ENCODE results near the gene FAM76B. TPM values are rescaled to one million over a fixed set of nuclear protein-coding genes. Genes with fewer than 3 reads are reported as not detected.

The FAM76B gene
- polyA plus RNA-seq, 3 donors: 7.8 to 46.6 (median 8.2) TPM

GRCh38 chr11:95835351-95835750, 45.8 kb upstream of the FAM76B start:
- no peaks in the 10 kb centered on the region for H4K20me1 ChIP-seq (ENCODE audit: insufficient read depth, low read length)
- WGBS (ENCODE audit: insufficient coverage): no CpG with 5 or more reads among the region's 3 CpGs
- no peaks in the 10 kb centered on the region for H3K9me3 ChIP-seq (replicated peaks in 1 of 2; ENCODE audit: control insufficient read depth in 1 of 2, insufficient read depth in 1 of 2, low read length in 2 of 2)
- no peak overlapping the region for H3K4me3 ChIP-seq (replicated peaks in 1 of 3; ENCODE audit: low read depth in 2 of 3, low read length in 3 of 3)
- DNase-seq: no peak
- TF ChIP-seq CTCF (IDR thresholded peaks at IDR 0.05): no peak
- H3K27me3 Mint-ChIP-seq (ENCODE audit: low read depth in 3 of 3): no peaks in the 10 kb centered on the region
- no peak overlapping the region for H3K27ac Mint-ChIP-seq
- no peak overlapping the region for H2AFZ ChIP-seq (ENCODE audit: insufficient read depth, low read depth, low read length, poor library complexity, severe bottlenecking)
- intact Hi-C loops (cut with micrococcal nuclease): loop anchor here (10.0 kb wide), 2 partner anchors 559 to 589 kb away; partner anchors contain the start of gene JRKL (in 2 of the 2)
- H3K79me2 ChIP-seq (ENCODE audit: insufficient read depth, low read length): no peaks in the 10 kb centered on the region
- no peak overlapping the region for H3K4me2 ChIP-seq (replicated peaks; ENCODE audit: extremely low read depth, low read length, poor library complexity, severe bottlenecking)
- H3K4me3 Mint-ChIP-seq: no peak overlapping the region
- peaks cover 44 to 95% of the 10 kb centered on the region in 2 donors for H3K36me3 ChIP-seq (replicated peaks in 1 of 2; ENCODE audit: control insufficient read depth in 1 of 2, insufficient read depth in 2 of 2, low read length in 2 of 2)
- H3K9ac ChIP-seq (ENCODE audit: insufficient read depth, low read length, poor library complexity, severe bottlenecking): no peak overlapping the region
- H3K4me1 ChIP-seq (ENCODE audit: control insufficient read depth in 1 of 2, insufficient read depth in 2 of 2, low read length in 2 of 2): no peaks in the 10 kb centered on the region
- H3K27me3 ChIP-seq (ENCODE audit: control insufficient read depth in 2 of 2, insufficient read depth in 2 of 2, low read length in 2 of 2): no peaks in the 10 kb centered on the region
- no peaks in the 10 kb centered on the region for H3K4me1 Mint-ChIP-seq
- H3K27ac ChIP-seq (ENCODE audit: low read depth in 1 of 2, low read length in 2 of 2): no peak overlapping the region
- peaks cover 47 to 53% of the 10 kb centered on the region in 2 donors for H3K36me3 Mint-ChIP-seq
- no peaks in the 10 kb centered on the region for H3K9me3 Mint-ChIP-seq

GRCh38 chr11:95833378-95833777, 43.8 kb upstream of the FAM76B start:
- H3K27me3 ChIP-seq (ENCODE audit: control insufficient read depth in 2 of 2, insufficient read depth in 2 of 2, low read length in 2 of 2): no peaks in the 10 kb centered on the region
- H3K4me1 Mint-ChIP-seq: no peaks in the 10 kb centered on the region
- peak overlapping the region in 1 of 7 donors; percentile 73 for H3K27ac Mint-ChIP-seq
- no CpG with 5 or more reads among the region's 1 CpG for WGBS (ENCODE audit: insufficient coverage)
- no peak overlapping the region for H3K27ac ChIP-seq (ENCODE audit: low read depth in 1 of 2, low read length in 2 of 2)
- TF ChIP-seq CTCF (IDR thresholded peaks at IDR 0.05): no peak
- no peaks in the 10 kb centered on the region for H3K79me2 ChIP-seq (ENCODE audit: insufficient read depth, low read length)
- peaks cover 48 to 54% of the 10 kb centered on the region in 2 donors for H3K36me3 Mint-ChIP-seq
- H3K4me1 ChIP-seq (ENCODE audit: control insufficient read depth in 1 of 2, insufficient read depth in 2 of 2, low read length in 2 of 2): no peaks in the 10 kb centered on the region
- H4K20me1 ChIP-seq (ENCODE audit: insufficient read depth, low read length): no peaks in the 10 kb centered on the region
- H2AFZ ChIP-seq (ENCODE audit: insufficient read depth, low read depth, low read length, poor library complexity, severe bottlenecking): no peak overlapping the region
- no peaks in the 10 kb centered on the region for H3K27me3 Mint-ChIP-seq (ENCODE audit: low read depth in 3 of 3)
- H3K9ac ChIP-seq (ENCODE audit: insufficient read depth, low read length, poor library complexity, severe bottlenecking): no peak overlapping the region
- H3K9me3 Mint-ChIP-seq: no peaks in the 10 kb centered on the region
- intact Hi-C loops (cut with micrococcal nuclease): loop anchor here (10.0 kb wide), 2 partner anchors 561 to 591 kb away; partner anchors contain the start of gene JRKL (in 2 of the 2)
- H3K9me3 ChIP-seq (replicated peaks in 1 of 2; ENCODE audit: control insufficient read depth in 1 of 2, insufficient read depth in 1 of 2, low read length in 2 of 2): no peaks in the 10 kb centered on the region
- peaks cover 51 to 94% of the 10 kb centered on the region in 2 donors for H3K36me3 ChIP-seq (replicated peaks in 1 of 2; ENCODE audit: control insufficient read depth in 1 of 2, insufficient read depth in 2 of 2, low read length in 2 of 2)
- H3K4me3 ChIP-seq (replicated peaks in 1 of 3; ENCODE audit: low read depth in 2 of 3, low read length in 3 of 3): no peak overlapping the region
- DNase-seq: no peak
- H3K4me3 Mint-ChIP-seq: no peak overlapping the region
- no peak overlapping the region for H3K4me2 ChIP-seq (replicated peaks; ENCODE audit: extremely low read depth, low read length, poor library complexity, severe bottlenecking)
